D721Med (cell line): ENCODE data around the gene CD82.

ENCODE experiments used
- DNase-seq: peaks from one replicate; pipeline ENCODE4 v3.0.0; 2011; ENCODE audit warnings: low spot score; ENCODE audit not compliant: insufficient read length
- FAIRE-seq: peaks from 2 replicates; lab custom pipeline; 2011; peaks lifted over from hg19 to GRCh38; lab: Jason Lieb, UNC
- CTCF ChIP-seq: IDR thresholded peaks from 2 replicates; pipeline ENCODE4 v1.5.1; 2012; ENCODE audit warnings: mild to moderate bottlenecking, control low read depth; ENCODE audit not compliant: insufficient read depth; ENCODE audit errors: missing control alignments

CD82 gene

GRCh38 chr11:44614281-44614775, 48.9 kb downstream of the CD82 start:
- DNase-seq (no peak), FAIRE-seq (no peak)
- no peak for TF ChIP-seq CTCF

- DNase-seq (no peak), FAIRE-seq (no peak)
- TF ChIP-seq CTCF, result no peak
Observed at GRCh38 chr11:44615041-44615755, 49.7 kb downstream of the CD82 start.

- FAIRE-seq, result no peak
- no peak for TF ChIP-seq CTCF
- DNase-seq, result no peak
Observed at GRCh38 chr11:44615913-44616791, 50.7 kb downstream of the CD82 start.

GRCh38 chr11:44617671-44618461, 52.4 kb downstream of the CD82 start:
- no peak for FAIRE-seq
- DNase-seq, result no peak
- no peak for TF ChIP-seq CTCF

- DNase-seq, result no peak
- no peak for FAIRE-seq
- no peak for TF ChIP-seq CTCF
Observed at GRCh38 chr11:44618561-44619425, 53.3 kb downstream of the CD82 start.

GRCh38 chr11:44620328-44620725, 54.9 kb downstream of the CD82 start:
- DNase-seq, result no peak
- no peak for FAIRE-seq
- TF ChIP-seq CTCF, result no peak
